NCI-H2196 (cell line): Measurements from ENCODE around the gene URM1.
A peak's percentile ranks its signal among the peaks of the same experiment; 100 is the strongest.
"Not testable (repeated sequence)": the region's sequence is repeated elsewhere in the genome, so short reads cannot be mapped to it uniquely, and the experiment has no call there.

Source experiments
- DNase-seq: peaks from one replicate; lab custom pipeline; 2025; ENCODE audit not compliant: unreplicated experiment; lab: John Stamatoyannopoulos, UW

URM1 gene

GRCh38 chr9:128406848-128407391 lies 35.7 kb downstream of the URM1 start:
- no peak for DNase-seq

DNA sequence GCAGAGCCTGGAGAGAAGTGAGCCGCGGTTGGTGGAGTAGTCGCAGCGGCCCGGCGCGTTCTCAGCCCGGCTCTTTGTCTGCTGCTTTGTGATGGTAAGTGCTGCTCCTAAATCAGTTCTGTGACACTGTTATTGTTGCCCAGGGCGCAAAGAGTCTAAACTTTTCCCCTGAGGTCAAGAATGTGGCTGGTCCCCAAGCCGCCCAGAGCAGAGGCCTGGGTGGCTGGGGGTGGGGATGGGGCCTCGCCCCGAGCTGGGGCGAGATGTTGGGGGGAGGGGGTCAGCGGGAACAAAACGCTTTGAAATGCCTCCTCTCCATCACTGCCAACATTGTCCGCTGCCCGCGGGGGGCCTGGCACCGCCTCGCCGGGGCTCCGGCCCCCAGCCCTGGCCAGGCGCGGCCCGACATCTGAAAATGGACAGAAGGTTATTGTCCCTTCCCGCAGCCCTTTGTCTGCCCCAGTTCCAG lies 37.8 kb downstream of the URM1 start:
- no peak for DNase-seq

DNA sequence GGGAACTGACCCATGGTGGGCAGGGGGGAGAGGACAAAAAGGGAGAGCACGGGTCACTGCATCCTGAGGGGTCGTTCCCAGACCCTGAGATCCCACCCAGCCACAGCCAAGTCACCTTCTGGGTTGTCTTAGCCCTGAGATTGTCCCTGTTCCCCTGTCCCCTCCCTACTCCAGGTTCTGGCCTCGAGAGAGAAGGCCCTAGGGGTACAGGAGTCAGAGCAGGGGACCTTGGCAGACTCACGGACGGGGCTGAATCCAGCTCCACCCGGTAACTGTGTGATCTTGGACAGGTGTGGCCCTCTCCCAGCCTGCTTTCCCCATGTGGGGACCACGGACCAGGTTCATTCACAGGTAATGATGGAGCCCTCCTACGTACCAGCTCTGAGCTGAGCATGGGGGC lies 38.3 kb downstream of the URM1 start:
- no peak for DNase-seq

- DNase-seq = no peak
Observed at GRCh38 chr9:128409978-128410377, 38.8 kb downstream of the URM1 start.

DNA sequence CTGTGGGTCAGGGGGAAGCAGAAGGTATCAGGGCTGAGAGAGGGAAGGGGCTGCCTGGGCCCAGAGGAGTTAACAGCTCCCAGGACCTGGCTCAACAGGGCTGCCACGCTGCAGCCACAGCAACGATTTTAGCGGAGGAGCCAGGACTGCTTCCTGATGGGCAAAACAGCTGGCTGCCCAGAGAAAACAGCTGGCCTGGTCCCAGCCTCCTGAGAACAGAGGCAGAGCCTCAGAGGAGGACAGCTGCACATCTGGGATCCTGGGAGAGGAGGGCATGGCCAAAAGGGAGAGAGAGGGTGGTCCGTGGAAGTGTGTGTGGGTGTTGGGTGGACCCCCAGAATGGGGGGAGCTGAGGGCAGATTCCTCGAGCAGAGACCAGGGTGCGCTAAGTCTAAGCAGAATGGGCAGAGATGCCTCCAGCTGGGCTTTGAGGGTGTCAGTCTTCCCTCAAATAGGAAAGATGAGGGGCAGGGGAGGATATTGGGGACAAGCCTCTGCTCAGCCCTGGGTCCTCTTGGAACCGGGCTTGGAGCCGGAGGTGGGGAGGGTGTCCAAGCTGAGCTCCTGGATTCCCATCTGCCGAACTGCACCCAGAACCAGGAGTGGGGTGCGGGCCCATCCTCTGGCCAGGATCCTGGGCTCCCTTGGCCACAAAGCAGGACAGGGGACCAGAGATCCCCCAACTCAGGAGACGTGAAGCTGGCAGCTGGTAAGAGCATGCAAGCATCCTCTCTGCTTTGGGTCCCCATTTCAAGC lies 40.4 kb downstream of the URM1 start:
- DNase-seq = no peak

GRCh38 chr9:128412120-128412790 lies 41.1 kb downstream of the URM1 start:
- peak; percentile 58 for DNase-seq

DNA sequence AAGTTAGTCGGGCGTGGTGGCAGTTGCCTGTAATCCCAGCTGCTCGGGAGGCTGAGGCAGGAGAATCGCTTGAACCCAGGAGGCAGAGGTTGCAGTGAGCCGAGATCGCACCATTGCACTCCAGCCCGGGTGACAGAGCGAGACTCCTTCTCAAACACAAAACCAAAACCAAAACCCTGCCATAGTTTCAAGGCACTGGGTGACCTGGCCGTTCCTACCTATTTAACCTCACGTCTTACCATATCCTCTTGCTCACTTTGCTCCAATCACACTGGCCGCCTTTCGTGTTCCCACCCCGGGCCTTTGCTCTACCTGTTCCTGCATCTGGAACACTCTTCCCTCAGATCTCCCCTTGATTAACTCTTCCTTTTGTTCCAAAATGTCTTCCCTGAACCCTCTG lies 42.6 kb downstream of the URM1 start:
- DNase-seq = not testable (repeated sequence)

- no peak for DNase-seq
Observed at GRCh38 chr9:128414461-128414860, 43.3 kb downstream of the URM1 start.

- no peak for DNase-seq
Observed at GRCh38 chr9:128415281-128415680, 44.1 kb downstream of the URM1 start.

DNA sequence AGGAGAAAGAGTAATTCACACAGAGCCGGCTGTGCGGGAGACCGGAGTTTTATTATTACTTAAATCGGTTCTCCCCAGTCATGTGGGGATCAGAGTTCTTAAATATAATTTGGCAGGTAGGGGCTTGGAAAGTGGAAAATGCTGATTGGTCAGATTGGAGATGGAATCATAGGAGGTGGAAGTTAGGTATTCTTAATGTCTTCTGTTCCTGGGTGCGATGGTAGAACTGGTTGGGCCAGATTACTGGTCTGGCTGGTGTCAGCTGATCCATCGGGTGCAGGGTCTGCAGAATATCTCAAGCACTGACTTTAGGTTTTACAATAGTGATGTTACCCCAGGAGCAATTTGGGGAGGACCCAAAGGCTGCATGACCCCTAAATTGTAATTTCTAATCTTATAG lies 44.8 kb downstream of the URM1 start:
- DNase-seq = peak; percentile 8

DNA sequence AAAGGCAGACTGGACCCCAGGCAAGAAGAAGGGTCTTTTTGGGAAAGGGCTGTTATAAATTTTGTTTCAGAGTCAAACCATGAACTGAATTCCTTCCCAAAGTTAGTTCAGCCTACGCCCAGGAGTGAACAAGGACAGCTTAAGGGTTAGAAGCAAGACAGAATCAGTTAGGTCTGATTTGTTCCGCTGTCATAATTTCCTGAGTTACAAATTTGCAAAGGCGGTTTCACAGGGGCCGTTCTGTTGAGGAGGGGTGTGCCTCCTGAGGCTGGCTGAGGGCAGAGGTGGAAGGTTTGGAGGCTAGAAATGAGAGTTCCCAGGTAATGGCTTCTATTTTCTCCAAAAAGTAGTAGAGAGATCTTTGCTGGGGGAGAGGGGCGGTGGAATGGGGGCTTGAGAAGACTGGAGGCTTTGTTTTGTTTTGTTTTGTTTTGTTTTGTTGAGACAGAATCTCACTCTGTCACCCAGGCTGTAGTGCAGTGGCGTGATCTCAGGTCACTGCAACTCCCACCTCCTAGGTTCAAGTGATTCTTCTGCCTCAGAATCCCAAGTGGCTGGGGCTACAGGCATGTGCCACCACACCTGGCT lies 45.4 kb downstream of the URM1 start:
- DNase-seq = no peak

- peak; percentile 64 for DNase-seq
Observed at GRCh38 chr9:128419061-128419925, 48.1 kb downstream of the URM1 start.

GRCh38 chr9:128420060-128420650 lies 49.0 kb downstream of the URM1 start:
- DNase-seq = peak; percentile 73

GRCh38 chr9:128420651-128421481 lies 49.7 kb downstream of the URM1 start, which contains the start of gene CERCAM:
TSS of gene CERCAM (plus strand) at chr9:128420857. CDS start at chr9:128420878, 21 bp downstream.
- DNase-seq = peak; percentile 48

DNA sequence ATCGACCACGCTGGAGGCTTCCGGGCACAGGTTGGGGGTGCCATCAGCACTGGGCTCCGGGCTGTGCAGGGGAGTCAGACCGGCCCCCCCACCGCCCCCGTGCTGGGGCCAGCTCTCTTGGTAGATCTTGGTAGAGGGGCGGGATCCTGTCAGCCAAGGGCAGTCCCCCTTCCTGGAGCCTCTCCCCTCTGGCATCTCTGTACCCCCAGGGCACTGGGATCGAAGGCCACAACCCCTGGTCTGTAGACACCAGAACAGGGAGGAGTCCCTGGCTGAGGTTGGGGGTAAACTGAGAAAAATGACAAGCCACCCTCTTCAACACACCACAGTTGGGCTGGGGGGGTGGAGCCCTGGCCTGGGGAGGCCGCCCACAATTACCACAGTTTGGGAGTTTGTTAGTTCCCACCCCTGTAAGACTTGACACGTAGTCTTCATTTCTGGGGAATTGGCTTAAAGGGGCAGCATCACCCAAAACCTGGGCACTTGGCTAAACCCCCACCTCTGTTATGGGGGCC lies 50.4 kb downstream of the URM1 start:
- DNase-seq = no peak

GRCh38 chr9:128422022-128422782 lies 51.0 kb downstream of the URM1 start:
- not testable (repeated sequence) for DNase-seq

DNA sequence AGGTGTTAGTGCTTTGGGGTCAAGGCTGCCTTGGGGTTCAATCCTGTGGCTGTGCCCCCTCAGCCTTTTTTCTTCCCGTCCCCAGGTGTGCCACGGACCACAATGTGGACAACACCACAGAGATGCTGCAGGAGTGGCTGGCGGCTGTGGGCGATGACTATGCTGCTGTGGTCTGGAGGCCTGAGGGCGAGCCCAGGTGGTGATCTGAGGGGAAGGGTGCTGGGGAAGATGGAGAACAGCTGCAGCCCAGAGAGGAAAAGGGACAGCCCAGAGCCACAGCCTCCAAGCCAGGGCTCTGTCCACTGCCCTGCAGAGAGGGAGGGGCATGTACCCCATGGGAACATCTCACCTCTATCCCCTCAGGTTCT lies 51.6 kb downstream of the URM1 start:
- DNase-seq = no peak

- DNase-seq = not testable (repeated sequence)
Observed at GRCh38 chr9:128423356-128423755, 52.2 kb downstream of the URM1 start.
